GM12864 (cell line): ENCODE data around the gene GZMA.

ENCODE experiments used
- DNase-seq: peaks from one replicate; pipeline ENCODE4 v3.0.0-alpha.2; 2011; ENCODE audit warnings: low read depth
- H3K4me3 ChIP-seq: 2 replicates; pipeline ENCODE4 v1.5.1; 2011; ENCODE audit warnings: mild to moderate bottlenecking, low read depth, low read length, control low read depth
- TF ChIP-seq, protein P1 (sequence below): IDR thresholded peaks from 2 replicates; pipeline ENCODE4 v1.5.1; 2011; ENCODE audit warnings: low read depth, mild to moderate bottlenecking, moderate library complexity, low read length, control low read depth, inconsistent platforms; ENCODE audit errors: missing control alignments

The GZMA gene

GRCh38 chr5:55110217-55110616 lies 7.8 kb downstream of the GZMA start:
- no peak overlapping the region for H3K4me3 ChIP-seq
- DNase-seq = no peak
- TF ChIP-seq, protein P1, sequence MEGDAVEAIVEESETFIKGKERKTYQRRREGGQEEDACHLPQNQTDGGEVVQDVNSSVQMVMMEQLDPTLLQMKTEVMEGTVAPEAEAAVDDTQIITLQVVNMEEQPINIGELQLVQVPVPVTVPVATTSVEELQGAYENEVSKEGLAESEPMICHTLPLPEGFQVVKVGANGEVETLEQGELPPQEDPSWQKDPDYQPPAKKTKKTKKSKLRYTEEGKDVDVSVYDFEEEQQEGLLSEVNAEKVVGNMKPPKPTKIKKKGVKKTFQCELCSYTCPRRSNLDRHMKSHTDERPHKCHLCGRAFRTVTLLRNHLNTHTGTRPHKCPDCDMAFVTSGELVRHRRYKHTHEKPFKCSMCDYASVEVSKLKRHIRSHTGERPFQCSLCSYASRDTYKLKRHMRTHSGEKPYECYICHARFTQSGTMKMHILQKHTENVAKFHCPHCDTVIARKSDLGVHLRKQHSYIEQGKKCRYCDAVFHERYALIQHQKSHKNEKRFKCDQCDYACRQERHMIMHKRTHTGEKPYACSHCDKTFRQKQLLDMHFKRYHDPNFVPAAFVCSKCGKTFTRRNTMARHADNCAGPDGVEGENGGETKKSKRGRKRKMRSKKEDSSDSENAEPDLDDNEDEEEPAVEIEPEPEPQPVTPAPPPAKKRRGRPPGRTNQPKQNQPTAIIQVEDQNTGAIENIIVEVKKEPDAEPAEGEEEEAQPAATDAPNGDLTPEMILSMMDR = no peak

GRCh38 chr5:55113327-55113726 lies 10.9 kb downstream of the GZMA start:
- TF ChIP-seq, protein P1 = no peak
- H3K4me3 ChIP-seq = no peak overlapping the region
- no peak for DNase-seq

DNA sequence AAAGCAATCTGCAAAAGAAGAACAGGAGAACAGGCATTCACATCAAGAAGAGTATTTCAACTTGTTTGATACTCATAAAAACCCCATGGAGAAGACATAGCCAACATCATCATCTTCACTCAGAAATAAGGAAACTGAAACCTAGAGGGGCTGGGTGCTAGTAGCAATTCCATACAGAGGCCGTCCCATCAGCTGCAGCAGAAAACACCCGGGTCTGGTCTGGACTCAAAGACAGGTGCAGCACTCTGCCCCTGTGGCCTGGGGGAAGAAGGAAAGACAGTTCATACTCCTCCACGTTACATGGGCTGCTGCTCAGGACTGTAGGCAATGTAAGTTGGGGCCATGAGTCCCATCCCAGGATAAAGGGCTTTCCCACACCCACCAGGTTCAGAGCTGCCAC lies 11.6 kb downstream of the GZMA start:
- TF ChIP-seq, protein P1 = no peak

GRCh38 chr5:55123365-55123764 lies 20.9 kb downstream of the GZMA start:
- DNase-seq = no peak
- no peak overlapping the region for H3K4me3 ChIP-seq

More for the DNA sequence above, 11.6 kb downstream of the GZMA start:
- DNase-seq = no peak
- no peak overlapping the region for H3K4me3 ChIP-seq

GRCh38 chr5:55134053-55134722 lies 31.7 kb downstream of the GZMA start:
- H3K4me3 ChIP-seq = no peak overlapping the region
- TF ChIP-seq, protein P1 = no peak
- DNase-seq = no peak

More at GRCh38 chr5:55123365-55123764, 20.9 kb downstream of the GZMA start:
- TF ChIP-seq, protein P1 = no peak

DNA sequence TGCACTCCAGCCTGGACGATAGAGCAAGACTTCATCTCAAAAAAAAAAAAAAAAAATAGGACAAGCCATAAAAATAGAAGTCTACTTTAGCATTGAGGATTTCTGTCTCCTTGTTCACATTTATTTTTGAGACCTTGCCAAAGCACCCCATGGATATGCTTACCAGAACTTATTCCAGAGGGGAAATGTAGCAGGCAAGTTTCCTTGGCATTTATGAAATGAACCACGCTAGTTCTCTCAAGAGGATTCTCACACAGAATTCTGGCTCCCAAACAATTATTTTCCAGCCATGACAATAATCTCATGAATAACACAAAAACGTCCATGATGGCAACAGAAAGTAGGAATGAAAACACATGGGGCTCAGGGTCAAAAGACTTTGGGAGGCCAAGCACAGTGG lies 34.1 kb downstream of the GZMA start:
- H3K4me3 ChIP-seq = no peak overlapping the region
- TF ChIP-seq, protein P1 = no peak
- DNase-seq = no peak
